ENCODE measurements around the gene KRT9. TPM values are rescaled to one million over a fixed set of nuclear protein-coding genes. Genes with fewer than 3 reads are reported as not detected.

The KRT9 gene
- total and polyA plus RNA-seq, 9 of the 15 experiments (the other 6 are each of a cell fraction or from before 2014, with no cell fraction given): 0.03 TPM; not detected in 8

- FAIRE-seq: no peak
- Histone ChIP-seq H3K9me1 (ENCODE audit: control insufficient read depth, insufficient read depth, low read length) (no peaks in the 10 kb centered on the region), H3K27me3 (ENCODE audit: control insufficient read depth in 2 of 2, insufficient read depth in 2 of 2, low read length in 2 of 2) (no peaks in the 10 kb centered on the region), H4K20me1 (replicated peaks; ENCODE audit: control insufficient read depth, insufficient read depth, low read length) (no peaks in the 10 kb centered on the region), H3K36me3 (ENCODE audit: control insufficient read depth, insufficient read depth, low read length) (no peaks in the 10 kb centered on the region), H3K4me3 (no peak overlapping the region), H3K27ac (ENCODE audit: extremely low read depth, low read depth, low read length) (no peak overlapping the region), H3K4me2 (ENCODE audit: insufficient read depth, low read length) (no peak overlapping the region), H3K9me3 (replicated peaks; ENCODE audit: control insufficient read depth, insufficient read depth, low read depth, low read length) (no peaks in the 10 kb centered on the region), H2AFZ (ENCODE audit: low read depth, low read length) (no peak overlapping the region), H3K9ac (ENCODE audit: insufficient read depth in 1 of 2, low read depth in 2 of 2, low read length in 2 of 2) (peak overlapping the region in 1 of 2 experiments; percentile 72; a peak in 1 of 4 replicates), H3K79me2 (ENCODE audit: control insufficient read depth, insufficient read depth, low read length) (no peaks in the 10 kb centered on the region), H3K4me1 (replicated peaks in 1 of 2; ENCODE audit: control insufficient read depth in 2 of 2, insufficient read depth in 2 of 2, low read length in 2 of 2) (peaks cover 23 to 24% of the 10 kb centered on the region in 2 experiments)
- TF ChIP-seq ZFP36 (IDR thresholded peaks at IDR 0.05; ENCODE audit: low read depth, low read length, partially characterized antibody): peak; percentile 87
- no peak for TF ChIP-seq ASH1L (IDR thresholded peaks at IDR 0.05; ENCODE audit: borderline replicate concordance, low read depth, partially characterized antibody)
- ATAC-seq: no peak
- CTCF ChIA-PET (ENCODE audit: low intra/inter-chr PET ratio): no interaction called here
- no TSS peak for BruUV-seq (replicated peaks)
- intact Hi-C loops (cut with micrococcal nuclease): no loop called here
- POLR2A ChIA-PET: interaction anchor here (0.5 to 2.8 kb wide), 6 partner anchors 9 to 458 kb away, joined by 3 to 17 read pairs (median 3); partner anchors contain the start of gene KRT19
- no peak for DNase-seq (ENCODE audit: extremely low read depth in 1 of 4, low spot score in 3 of 4)
- in situ Hi-C loops (cut with MboI): no loop called here
- 53% methylated on average over 7 of the region's 7 CpGs for WGBS (ENCODE audit: insufficient coverage, low coverage, missing lambda C conversion rate)
These were observed 31.7 kb downstream of the KRT9 start for GRCh38 chr17:41539979-41540701.

DNA sequence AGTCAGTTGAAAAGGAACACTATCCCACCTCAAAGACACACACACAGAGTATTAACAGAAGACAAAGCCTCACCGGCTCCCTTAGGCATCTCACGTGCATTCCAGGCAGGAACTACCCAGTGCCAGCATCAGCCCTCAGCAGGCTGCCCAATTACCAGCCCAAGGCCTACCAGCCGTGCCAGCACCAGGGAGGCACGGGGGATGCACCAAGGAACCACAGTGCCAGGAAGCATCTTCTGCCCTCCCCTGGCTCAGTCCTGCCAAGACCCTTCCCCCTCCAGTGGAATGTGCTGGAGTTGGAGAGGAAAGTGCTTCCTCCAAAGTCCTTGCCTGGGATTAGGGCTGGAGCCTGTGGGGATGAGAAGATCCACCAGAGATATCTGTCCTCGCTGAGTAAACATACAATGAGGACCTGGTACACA is 32.8 kb downstream of the KRT9 start:
- in situ Hi-C loops (cut with MboI) (no loop called here), intact Hi-C loops (cut with micrococcal nuclease) (no loop called here)
- no peaks in the 10 kb centered on the region for H3K36me3 ChIP-seq (ENCODE audit: control insufficient read depth, insufficient read depth, low read length)
- FAIRE-seq (no peak), ATAC-seq (no peak), DNase-seq (ENCODE audit: extremely low read depth in 1 of 4, low spot score in 3 of 4) (no peak)
- H3K4me1 ChIP-seq (replicated peaks in 1 of 2; ENCODE audit: control insufficient read depth in 2 of 2, insufficient read depth in 2 of 2, low read length in 2 of 2): peaks cover 16 to 18% of the 10 kb centered on the region in 2 experiments
- POLR2A ChIA-PET: interaction anchor here (0.6 to 0.7 kb wide), 2 partner anchors 17 to 55 kb away, joined by 3 read pairs; no protein-coding TSS in a partner anchor
- H3K27ac ChIP-seq (ENCODE audit: extremely low read depth, low read depth, low read length): no peak overlapping the region
- no peak overlapping the region for H2AFZ ChIP-seq (ENCODE audit: low read depth, low read length)
- no peak overlapping the region for H3K4me3 ChIP-seq
- 53% methylated on average over 5 of the region's 5 CpGs for WGBS (ENCODE audit: insufficient coverage, low coverage, missing lambda C conversion rate)
- BruUV-seq (replicated peaks): no TSS peak
- H4K20me1 ChIP-seq (replicated peaks; ENCODE audit: control insufficient read depth, insufficient read depth, low read length): no peaks in the 10 kb centered on the region
- H3K9me3 ChIP-seq (replicated peaks; ENCODE audit: control insufficient read depth, insufficient read depth, low read depth, low read length): no peaks in the 10 kb centered on the region
- CTCF ChIA-PET (ENCODE audit: low intra/inter-chr PET ratio): no interaction called here
- peak overlapping the region in 1 of 2 experiments; percentile 69; a peak in 2 of 4 replicates for H3K9ac ChIP-seq (ENCODE audit: insufficient read depth in 1 of 2, low read depth in 2 of 2, low read length in 2 of 2)
- no peaks in the 10 kb centered on the region for H3K27me3 ChIP-seq (ENCODE audit: control insufficient read depth in 2 of 2, insufficient read depth in 2 of 2, low read length in 2 of 2)
- H3K4me2 ChIP-seq (ENCODE audit: insufficient read depth, low read length): no peak overlapping the region
- H3K79me2 ChIP-seq (ENCODE audit: control insufficient read depth, insufficient read depth, low read length): no peaks in the 10 kb centered on the region
- no peaks in the 10 kb centered on the region for H3K9me1 ChIP-seq (ENCODE audit: control insufficient read depth, insufficient read depth, low read length)
- TF ChIP-seq BMI1 (IDR thresholded peaks at IDR 0.05; ENCODE audit: low read length) (no peak), CLOCK (CRISPR knock-in tag; IDR thresholded peaks at IDR 0.05; ENCODE audit: borderline replicate concordance) (no peak), HMG20B (CRISPR knock-in tag; IDR thresholded peaks at IDR 0.05) (no peak), MTA3 (IDR thresholded peaks at IDR 0.05; ENCODE audit: borderline replicate concordance) (no peak), ZNF197 (CRISPR knock-in tag; IDR thresholded peaks at IDR 0.05; ENCODE audit: low read depth) (no peak), KAT2B (IDR thresholded peaks at IDR 0.05; ENCODE audit: low read depth, low read length) (no peak), NCOA1 (IDR thresholded peaks at IDR 0.05; ENCODE audit: low read depth) (no peak), ARID3B (CRISPR knock-in tag; IDR thresholded peaks at IDR 0.05; ENCODE audit: borderline replicate concordance) (no peak)
